ENCODE data around the gene MAGI1. TPM values are rescaled to one million over a fixed set of nuclear protein-coding genes. Genes with fewer than 3 reads are reported as not detected.

MAGI1 gene
- total RNA-seq, 1 donor from 2014 or later: 37.5 TPM

DNA sequence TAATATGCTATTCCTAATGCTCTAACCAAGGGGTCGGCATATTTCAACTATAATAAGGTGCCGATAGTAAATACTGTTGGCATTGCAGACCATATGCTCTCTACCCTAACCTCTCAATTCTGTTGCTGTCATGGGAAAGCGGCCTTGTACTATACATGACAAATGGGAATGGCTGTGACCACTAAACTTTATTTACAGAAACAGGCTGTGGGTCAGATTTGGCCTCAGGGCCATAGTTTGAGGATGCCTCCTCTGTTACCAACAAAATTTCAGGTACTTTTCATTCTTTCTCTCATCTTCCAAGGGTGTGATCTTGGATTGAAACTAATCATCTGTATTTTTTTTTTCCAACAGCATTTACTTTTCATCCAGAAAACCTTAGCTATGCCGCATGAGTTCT lies 242.0 kb downstream of the MAGI1 start:
- no peak for DNase-seq
- intact Hi-C loops (cut with micrococcal nuclease): no loop called here

DNA sequence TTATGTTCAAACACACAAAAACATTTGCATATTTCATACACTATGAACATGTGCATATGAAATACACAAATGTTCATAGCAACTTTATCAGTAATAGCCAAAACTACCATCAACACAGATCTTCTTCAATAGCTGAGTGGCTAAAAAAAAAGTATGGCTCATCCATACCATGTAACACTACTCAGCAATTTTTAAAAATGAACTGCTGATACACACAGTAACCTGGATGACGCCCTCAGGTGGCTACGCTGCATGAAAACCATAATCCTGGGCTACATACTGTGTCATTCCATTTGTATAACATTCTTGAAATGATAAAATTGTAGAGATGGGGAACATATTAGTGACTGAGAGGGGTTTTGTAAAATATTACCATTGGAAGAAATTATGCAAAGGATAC lies 243.6 kb downstream of the MAGI1 start:
- DNase-seq: no peak
- ATAC-seq: no peak
- intact Hi-C loops (cut with micrococcal nuclease): no loop called here

More for the DNA sequence above, 242.0 kb downstream of the MAGI1 start:
- no peak for ATAC-seq

DNA sequence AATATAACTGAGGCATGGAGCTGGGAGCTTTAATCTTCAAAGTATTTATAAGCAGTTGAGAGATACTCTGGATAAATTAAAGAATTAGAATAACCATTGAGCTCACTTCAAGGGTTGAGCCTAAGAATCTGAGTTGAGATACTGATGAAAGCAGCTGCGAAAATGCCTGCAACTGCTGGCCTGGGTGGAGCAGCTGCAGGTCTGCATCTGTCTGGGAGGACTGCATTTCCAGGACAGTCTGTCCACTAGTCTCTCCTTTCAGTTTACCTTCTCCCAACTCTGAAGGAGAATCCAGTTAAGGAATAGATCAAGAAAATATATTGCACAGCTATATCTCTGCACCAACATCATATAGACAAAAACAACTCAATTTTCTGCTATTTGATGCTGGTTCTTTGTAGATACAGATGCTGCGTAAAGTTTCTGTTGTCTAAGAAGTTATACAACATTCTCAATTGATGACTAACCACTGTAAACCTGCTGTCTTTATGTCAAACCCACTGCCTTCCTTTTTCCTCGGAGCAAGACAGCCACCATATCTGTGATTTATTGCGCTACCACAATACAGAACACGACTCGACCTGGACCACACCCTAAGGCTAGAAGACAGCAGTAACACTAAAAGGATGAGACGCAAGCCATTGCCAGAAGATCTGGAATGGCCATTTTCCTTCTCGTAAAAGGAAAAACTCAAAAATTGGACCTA lies 245.1 kb downstream of the MAGI1 start:
- intact Hi-C loops (cut with micrococcal nuclease): no loop called here
- ATAC-seq (no peak), DNase-seq (no peak)

DNA sequence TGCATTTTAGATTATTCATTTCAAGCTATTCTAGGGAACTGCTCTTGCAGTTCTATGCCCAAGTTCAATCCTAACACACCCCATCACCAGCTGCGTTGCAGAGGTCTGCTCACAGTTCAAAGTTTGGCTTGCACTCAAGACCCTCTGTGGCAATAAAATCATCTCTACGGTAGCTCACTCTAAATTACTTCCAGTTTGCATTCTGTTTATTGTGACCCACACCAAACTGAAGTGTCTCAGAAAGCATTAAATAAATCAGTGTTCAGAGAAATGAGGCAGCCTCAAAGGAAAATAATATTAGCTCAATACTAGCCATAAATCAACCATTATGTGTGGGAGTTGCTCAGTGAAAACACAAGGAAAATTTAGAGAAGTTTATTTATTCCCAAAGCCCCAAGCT lies 250.3 kb downstream of the MAGI1 start:
- ATAC-seq: no peak
- intact Hi-C loops (cut with micrococcal nuclease): loop anchor here (5.0 kb wide), 1 partner anchor 349 kb away; no protein-coding TSS in a partner anchor

DNA sequence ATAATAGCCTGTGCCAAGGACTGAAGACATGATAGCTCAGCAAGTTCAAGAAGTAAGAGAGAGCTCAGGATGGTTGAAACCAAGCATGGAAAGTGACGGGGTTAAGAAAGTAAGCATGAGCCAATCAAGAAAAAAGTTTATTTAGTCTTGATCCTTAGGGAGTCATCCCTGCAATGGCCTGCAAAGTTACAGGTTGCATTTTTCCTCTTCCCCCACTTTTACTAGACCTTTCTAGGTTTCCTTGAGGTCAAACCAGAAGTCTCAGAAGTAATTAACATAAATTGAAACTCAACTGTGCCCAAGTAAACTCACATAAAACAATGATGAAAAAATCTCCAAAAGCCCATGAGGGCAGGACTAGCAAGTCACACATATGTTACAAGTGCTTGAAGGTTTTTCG lies 250.9 kb downstream of the MAGI1 start:
- intact Hi-C loops (cut with micrococcal nuclease): loop anchor here (5.0 kb wide), 1 partner anchor 349 kb away; no protein-coding TSS in a partner anchor
- ATAC-seq (no peak), DNase-seq (no peak)

More for the DNA sequence above, 250.3 kb downstream of the MAGI1 start:
- no peak for DNase-seq

DNA sequence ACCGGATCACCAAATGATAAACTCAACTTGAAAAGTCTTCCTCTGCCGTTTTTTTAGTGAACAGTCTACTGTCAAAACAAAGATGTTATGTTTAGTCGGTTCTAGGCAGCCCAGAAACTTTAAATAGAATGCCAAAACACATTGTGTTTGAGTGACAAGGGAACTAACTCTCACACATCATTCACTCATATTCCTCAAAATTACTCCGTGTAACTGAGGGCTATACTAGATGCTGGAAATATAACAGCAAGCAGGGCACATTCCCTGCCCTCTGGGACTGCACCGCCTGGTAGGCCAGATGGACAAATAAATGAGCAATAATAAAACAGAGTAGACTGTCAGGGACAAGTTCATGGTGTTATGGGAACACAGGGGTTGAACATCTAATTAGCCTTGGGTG lies 251.4 kb downstream of the MAGI1 start:
- peak; percentile 11 for ATAC-seq
- no peak for DNase-seq
- intact Hi-C loops (cut with micrococcal nuclease): loop anchor here (5.0 kb wide), 1 partner anchor 350 kb away; no protein-coding TSS in a partner anchor

DNA sequence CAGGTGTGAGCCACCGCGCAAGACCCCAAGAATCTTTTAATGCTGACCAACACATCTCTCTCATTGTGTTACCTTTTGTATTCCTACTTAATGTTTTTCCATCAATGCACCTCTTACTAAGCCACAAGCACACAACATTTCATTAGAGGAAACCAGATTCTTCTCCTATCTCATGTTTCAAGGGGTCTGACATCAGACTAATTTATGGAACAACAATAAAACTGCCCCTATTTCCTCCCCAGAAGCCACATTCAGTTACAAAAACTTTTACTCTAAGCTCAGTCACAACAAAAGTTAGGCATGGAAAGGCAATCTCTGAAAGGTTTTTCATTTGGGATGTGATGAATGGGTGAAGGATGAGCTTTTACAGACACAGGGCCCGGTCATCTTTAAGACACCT lies 251.8 kb downstream of the MAGI1 start:
- ATAC-seq (no peak), DNase-seq (no peak)
- intact Hi-C loops (cut with micrococcal nuclease): loop anchor here (5.0 kb wide), 1 partner anchor 350 kb away; no protein-coding TSS in a partner anchor

DNA sequence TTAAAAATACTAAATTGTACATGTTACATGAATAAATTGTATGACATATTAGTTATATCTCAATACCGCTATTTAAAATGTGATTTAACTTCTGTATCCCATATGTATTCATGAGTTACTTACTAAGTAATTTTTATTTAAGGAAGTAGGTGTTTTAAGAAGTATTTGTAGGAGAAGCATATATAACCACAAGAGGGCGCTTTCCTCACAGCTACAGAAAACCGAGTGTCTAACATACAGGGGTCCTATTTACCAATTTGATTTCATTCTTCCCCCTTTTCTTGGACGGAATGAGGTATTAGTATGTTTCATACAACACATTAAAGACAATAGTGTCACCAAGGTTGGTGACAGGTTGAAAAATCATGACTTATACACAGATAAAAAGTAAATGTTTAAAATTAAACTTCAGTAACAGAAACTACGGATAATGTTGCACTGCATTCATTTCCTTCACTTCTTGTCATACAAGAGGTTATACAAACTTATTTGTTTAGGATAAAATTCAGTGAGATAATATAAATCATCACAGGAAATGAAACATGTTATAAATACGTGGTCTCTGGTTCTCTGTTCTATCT lies 253.6 kb downstream of the MAGI1 start:
- intact Hi-C loops (cut with micrococcal nuclease): loop anchor here (5.0 kb wide), 1 partner anchor 352 kb away; no protein-coding TSS in a partner anchor
- ATAC-seq (peak; percentile 54), DNase-seq (no peak)

DNA sequence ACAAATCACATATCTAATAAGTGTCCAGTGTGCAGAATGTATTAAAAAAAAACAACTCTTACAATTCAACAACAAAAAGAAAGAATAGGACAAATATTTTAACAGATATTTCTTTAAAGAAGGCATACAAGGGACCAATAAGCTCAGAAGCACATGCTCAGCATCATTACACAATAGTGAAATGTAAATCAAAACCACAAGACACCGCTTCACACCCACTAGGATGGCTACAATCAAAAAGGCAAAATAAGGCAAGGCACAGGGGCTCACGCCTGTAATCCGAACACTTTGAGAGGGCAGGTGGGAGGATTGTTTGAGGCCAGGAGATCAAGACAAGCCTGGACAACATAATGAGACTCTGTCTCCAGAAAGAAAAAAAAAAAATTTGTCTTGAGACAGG lies 255.6 kb downstream of the MAGI1 start:
- ATAC-seq: no peak
- intact Hi-C loops (cut with micrococcal nuclease): no loop called here

DNA sequence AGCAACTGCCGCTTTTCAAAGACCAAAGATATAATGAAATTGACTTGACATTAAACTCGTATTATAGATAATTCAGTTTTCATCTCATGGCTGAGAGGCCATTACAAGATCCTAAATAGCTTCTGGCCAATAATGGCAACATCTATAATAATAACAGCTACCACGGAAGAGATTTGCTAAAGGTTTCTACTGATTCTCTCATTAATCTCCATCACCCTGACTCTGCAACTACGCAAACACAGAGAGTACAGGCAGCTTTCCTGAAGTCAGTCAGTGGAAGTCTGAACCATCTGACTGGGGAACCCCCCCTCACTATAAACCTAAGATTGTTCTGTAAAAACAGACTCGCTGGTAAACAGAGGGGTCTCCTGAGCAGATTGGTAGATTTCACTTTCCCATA lies 257.1 kb downstream of the MAGI1 start:
- intact Hi-C loops (cut with micrococcal nuclease): no loop called here
- DNase-seq (no peak), ATAC-seq (no peak)

More for the DNA sequence above, 255.6 kb downstream of the MAGI1 start:
- no peak for DNase-seq

DNA sequence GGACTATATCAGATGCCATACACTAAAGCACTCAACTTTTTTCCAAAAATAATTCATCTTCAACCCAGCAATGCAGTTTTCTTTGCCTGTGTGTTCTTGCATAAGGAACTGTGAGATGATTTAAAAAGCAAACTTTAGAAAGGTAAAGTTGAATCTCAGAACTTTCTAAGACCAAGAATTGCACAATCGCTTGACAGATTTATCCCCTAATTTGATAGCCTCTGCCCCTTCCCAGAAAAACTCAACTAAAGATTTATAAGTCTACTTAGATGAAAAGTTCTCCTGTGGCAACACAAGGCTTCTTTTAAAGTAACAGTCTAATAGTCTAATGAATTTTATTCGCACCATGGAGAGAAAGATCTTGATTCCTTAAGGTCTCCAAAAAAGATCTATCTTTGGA lies 259.3 kb downstream of the MAGI1 start:
- ATAC-seq (no peak), DNase-seq (no peak)
- intact Hi-C loops (cut with micrococcal nuclease): no loop called here

DNA sequence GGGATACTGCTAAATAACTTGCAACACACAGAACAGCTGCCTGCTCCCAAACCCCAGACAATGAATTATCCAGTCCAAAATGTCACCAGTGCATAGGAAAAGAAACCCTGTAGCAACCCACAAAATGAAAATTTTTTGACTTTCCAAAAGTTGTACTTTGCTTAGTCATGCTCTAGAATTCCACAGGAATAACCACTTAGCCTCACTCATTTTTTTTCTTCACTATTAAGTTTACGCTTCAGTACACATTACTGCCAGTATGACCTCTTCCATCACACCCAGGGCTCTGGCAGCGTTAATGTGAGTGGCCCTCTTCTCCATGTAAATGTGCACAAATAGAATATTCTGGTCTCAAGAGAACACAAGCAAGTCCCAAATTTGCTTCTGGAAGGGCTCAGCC lies 259.8 kb downstream of the MAGI1 start:
- DNase-seq: no peak
- intact Hi-C loops (cut with micrococcal nuclease): no loop called here
- ATAC-seq: no peak

DNA sequence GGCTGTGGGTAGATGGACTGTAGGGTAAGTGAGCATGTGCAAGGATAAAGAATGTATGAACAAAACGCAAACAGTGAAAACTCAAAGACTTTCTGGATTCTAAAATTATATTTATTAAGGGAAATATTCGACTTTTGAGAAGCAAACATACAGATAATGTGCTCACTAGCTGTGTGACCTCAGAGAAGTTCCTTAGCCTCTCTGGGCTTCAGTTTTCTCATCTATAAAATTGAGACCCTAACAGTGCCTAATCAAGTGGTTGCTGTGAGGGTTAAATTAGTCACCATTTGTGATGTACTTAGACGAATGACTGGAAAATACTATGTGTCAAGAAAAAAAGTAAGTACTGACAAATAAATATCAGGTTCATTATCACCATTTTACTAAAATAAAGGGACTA lies 261.7 kb downstream of the MAGI1 start:
- intact Hi-C loops (cut with micrococcal nuclease): no loop called here
- no peak for ATAC-seq
- DNase-seq: no peak

DNA sequence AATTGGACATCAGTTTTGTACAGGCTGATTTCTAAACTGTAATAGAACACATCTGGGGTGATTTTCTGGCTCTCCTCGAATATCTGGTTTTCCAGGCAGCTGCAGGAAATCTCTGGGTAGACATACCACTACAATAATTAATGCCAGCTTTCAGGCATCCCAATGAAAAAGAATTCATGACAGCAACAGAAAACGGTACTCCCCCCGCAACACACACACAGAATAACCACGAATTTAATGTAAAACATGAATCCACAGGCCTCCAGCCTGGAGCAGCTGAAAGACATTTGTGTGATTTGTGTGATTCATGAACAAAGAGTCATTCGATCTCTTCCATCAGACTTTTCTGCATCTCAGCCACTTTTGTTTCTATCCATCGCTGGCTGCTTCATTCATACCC lies 262.2 kb downstream of the MAGI1 start:
- ATAC-seq: no peak
- intact Hi-C loops (cut with micrococcal nuclease): no loop called here
- no peak for DNase-seq

DNA sequence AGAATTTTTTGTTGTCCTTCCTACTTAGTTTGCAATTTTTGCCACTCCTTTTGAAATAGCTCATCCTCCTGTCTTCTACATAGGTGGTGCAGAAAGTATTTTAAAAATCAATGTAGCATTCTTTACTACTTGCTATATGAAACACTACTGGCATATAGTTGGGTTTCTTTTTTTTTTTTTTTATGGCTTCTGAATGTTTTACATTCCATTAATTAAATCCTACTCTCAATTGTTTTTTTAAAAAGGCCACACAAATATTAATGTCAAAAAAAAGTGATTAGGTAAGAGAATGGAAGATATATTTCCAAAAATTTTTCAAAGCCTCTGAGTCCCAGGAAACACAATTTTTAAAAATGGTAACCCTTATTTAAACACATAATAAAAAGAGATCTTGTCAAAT lies 262.6 kb downstream of the MAGI1 start:
- intact Hi-C loops (cut with micrococcal nuclease): no loop called here
- ATAC-seq (no peak), DNase-seq (no peak)

DNA sequence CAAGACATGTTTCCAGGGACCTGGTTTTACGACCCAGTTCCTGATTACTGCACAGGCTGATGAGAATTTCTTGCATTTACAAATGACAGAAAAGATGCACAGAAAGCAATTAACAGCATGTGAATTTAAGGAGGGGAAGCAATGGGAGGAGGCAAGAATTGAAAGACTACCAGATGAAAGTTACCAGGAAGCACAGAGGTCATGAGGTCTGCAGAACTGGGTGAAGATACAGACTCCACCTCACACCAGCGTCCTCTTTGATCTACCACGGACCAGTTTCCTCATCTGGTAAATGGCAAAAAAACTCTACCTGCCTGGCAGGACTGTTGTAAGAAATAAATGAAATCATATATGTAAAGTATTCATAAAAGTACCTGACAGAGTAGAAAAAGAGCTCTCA lies 266.0 kb downstream of the MAGI1 start:
- intact Hi-C loops (cut with micrococcal nuclease): no loop called here
- DNase-seq: no peak
- ATAC-seq: no peak

DNA sequence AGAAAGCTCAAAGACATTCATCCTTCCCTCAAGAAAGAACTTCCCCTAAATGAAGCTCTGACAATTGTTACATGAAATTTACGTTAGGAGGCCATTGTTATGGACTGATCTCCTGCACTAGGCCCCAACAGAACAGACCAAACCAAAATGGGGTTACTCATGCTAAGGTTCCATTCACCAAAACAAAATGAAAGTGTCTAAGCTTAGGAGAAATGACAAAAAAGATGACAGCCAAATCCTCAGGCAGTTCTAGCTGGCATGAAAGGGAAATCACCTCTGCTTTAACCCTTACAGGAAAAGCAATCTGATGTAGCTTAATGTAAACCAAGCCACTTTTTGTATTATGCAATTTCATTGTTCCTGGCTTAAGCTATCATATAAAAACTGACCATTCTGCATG lies 271.2 kb downstream of the MAGI1 start:
- no peak for DNase-seq
- ATAC-seq: no peak
- intact Hi-C loops (cut with micrococcal nuclease): no loop called here

DNA sequence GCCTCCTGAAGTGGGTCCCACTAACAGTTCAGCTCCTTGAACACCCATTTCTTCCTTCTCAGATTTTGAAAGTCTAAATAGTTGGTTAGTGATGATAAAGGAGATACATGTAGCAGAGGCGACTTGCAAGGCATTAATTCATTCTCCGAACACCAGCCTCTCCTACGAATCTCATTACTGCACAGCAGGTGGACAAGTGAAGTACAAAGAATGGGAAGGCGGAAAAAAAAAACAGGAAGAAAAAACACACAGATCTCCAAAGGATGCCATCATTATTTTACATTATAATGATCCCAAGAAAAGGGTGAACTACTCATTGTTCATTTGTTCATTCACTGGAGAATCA lies 276.5 kb downstream of the MAGI1 start:
- DNase-seq (no peak), ATAC-seq (no peak)
- intact Hi-C loops (cut with micrococcal nuclease): no loop called here

DNA sequence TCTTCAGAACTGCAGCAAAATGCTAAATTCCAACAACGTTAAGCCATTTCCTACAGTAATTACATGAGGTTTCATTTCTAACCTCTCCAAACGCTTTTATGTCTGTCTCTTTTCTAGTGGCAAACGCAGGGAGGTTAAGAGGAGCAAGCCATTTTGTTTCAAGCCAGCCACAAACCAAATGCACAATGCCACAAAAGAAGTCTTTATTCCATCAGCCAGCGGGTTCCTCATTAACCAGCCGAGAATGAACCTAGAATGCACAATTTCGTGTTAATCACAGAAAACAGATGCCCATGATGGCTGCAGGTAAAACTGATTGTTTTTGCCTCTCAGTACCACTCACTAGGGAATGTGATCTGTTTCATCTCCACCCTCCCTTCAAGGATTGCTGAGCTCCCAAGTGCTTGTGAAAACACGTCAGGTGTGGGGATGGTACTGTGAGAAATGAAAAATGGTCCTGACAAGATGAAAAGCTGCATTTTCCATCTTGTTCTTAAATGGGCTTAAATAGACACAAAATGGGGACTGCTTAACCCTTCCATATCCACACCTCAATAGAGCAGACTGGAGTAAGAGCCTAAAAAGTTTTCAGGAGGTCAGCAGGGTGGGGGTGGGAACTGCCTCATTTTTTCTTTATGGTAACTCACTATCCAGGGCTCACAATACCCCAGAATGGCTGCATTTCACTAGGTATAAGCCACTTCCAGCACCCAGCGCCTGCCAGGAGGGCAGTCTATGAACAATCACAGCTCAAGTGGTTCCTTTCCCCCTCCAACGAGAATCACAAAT lies 277.1 kb downstream of the MAGI1 start:
- intact Hi-C loops (cut with micrococcal nuclease): no loop called here
- no peak for DNase-seq
- ATAC-seq: no peak

DNA sequence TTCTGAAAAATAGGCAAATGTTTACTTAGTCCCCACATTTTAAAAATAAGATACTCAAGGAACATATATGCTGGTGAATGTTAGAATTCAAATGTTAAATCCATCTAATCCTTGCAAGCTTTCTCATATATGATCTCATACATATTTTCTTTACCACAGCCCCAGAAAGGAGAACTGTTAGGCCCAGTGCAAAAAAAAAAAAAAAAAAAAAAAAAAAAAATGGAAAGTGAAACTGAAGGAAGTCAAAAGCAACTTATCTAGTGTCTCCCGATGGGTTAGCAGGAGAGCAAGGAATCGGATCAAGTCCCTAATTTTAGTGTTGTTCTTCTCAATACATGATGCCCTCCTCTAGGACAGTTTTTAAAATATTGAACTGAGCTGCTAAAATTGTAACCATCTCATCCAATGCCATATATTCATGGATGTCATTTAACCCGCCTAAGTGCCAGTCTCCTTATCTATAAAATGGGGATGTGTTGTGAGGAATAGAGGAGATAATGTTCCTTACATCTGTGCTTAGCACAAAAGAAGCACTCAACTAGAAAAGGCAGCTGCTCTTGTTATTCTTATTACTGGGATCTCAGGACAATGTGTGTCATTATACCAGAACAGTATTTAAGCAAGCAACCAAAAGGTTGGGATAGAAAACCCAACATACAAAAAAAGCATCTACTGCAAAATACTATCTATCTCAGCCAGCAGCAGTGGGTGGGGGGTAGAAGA lies 279.7 kb downstream of the MAGI1 start:
- DNase-seq: no peak
- intact Hi-C loops (cut with micrococcal nuclease): no loop called here
- no peak for ATAC-seq

Data from left ventricle myocardium superior (tissue), 1 donor.